ENCODE measurements around the gene MEGF9.

DNA sequence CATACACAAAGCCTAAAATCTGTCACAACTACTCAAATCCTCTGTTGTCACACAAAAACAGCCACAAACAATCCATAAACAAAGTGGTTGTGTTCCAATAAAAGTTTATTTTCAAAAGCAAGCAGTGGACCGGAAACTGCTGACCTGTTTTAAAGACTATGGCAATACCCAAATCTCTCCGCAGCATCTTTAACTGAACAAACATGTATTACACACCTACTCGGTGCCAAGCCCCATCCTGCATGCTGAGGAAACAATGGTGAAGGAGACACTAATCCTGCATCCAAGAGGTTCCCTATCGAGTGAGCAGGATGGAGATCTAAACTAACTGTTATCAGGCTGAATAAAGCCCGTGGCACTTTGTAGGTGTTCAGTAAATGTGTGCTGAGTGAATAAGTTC, 145.5 kb downstream of the MEGF9 start:
- TF ChIP-seq, protein P1, sequence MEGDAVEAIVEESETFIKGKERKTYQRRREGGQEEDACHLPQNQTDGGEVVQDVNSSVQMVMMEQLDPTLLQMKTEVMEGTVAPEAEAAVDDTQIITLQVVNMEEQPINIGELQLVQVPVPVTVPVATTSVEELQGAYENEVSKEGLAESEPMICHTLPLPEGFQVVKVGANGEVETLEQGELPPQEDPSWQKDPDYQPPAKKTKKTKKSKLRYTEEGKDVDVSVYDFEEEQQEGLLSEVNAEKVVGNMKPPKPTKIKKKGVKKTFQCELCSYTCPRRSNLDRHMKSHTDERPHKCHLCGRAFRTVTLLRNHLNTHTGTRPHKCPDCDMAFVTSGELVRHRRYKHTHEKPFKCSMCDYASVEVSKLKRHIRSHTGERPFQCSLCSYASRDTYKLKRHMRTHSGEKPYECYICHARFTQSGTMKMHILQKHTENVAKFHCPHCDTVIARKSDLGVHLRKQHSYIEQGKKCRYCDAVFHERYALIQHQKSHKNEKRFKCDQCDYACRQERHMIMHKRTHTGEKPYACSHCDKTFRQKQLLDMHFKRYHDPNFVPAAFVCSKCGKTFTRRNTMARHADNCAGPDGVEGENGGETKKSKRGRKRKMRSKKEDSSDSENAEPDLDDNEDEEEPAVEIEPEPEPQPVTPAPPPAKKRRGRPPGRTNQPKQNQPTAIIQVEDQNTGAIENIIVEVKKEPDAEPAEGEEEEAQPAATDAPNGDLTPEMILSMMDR (conservative IDR thresholded peaks at IDR 0.05), result no peak
- no peak for TF ChIP-seq EZH2 (IDR thresholded peaks at IDR 0.05; ENCODE audit: low read depth)

All from PC-9 (cell line).